ENCODE measurements around the gene KLHDC3.
A peak's percentile ranks its signal among the peaks of the same experiment; 100 is the strongest.

KLHDC3 gene

DNA sequence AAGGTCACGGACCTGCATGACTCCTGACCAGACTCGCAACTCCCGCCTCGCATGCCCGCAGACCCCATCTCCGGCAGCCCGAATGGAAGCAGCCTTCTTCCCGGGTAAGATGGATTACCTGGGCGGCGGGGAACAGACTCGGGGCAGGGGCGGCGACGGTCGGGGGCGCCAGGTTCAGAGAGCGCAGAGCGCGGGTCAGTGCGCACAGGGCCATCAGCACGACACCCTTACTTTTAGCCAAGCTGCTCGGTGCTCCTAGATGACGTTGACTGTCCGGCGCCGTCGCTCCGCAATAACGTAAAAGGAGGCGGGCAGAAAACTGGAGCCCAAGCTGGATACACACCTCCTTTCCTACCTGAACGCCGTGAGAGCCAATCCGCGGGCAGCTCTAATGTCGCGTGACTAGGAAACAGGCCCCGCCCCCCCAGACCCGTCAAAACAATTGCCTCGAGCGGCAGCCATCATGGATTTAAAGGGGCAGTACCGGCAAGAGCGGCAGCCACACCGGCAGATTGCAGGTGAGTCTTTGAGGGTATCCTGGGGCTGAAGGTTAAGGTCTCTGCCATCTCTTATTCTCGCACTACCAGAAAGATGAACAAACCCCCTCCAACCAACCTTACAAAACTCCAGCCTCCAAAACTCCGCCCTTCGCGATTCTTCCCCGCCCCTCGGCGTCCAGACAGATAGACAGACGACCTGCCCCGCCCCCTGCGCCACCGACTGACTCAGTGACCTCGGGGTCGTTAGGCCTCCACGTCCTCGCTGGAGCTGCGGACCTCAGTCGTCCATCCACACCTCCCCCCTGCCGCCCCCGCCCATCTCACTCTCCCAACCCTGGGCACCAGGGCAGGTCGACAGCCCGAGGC is 45.4 kb downstream of the KLHDC3 start, which contains the start of the genes KLC4 and MRPL2:
Gene KLC4, plus strand, starts transcription at position 464 of the 866 bp plus-strand sequence. CDS start 1,705 bp downstream, outside the sequence.
Gene MRPL2, minus strand, starts transcription at position 267 of the 866 bp plus-strand sequence. Its CDS starts 53 bp downstream, at position 214.
- no peak for TF ChIP-seq ZFX (IDR thresholded peaks at IDR 0.05; ENCODE audit: borderline replicate concordance)
- peak within 1 kb of the TSS; percentile 67 for H3K27ac ChIP-seq

DNA sequence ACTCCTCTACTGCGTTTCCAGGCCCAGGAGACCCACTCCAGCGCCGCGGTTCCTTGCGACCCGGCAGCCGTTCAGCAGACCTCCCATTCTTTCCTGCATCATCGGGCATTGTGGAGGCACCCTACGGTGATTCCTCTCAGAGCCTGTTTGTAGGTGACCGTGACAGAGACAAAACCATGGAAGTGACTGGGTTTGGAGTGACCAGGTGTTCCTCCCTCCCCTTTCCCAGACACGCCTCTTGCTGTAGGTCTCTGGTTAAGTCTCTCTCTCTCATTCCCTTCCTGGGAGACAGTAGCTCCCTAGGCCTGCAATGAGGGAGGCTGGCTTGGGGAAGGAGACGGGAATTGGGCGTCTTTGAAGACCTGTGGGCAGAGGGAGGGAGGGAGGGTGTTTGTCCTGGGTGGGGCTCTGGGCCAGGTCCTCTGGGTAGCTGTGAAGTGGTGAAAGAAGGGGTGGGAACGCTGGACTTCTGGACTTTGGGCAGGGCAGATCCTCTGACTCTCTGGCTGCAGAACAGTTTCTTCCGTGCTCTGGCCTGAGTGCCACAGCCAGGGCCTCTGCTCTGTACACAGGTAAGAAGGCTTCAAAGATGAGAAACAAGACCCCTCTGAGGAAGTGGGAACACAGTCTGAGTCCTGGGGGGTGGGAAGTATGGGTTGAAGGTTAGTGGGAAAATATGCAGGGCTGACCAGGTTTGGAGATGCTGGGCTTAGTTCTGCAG is 46.1 kb downstream of the KLHDC3 start:
- TF ChIP-seq, protein P1, sequence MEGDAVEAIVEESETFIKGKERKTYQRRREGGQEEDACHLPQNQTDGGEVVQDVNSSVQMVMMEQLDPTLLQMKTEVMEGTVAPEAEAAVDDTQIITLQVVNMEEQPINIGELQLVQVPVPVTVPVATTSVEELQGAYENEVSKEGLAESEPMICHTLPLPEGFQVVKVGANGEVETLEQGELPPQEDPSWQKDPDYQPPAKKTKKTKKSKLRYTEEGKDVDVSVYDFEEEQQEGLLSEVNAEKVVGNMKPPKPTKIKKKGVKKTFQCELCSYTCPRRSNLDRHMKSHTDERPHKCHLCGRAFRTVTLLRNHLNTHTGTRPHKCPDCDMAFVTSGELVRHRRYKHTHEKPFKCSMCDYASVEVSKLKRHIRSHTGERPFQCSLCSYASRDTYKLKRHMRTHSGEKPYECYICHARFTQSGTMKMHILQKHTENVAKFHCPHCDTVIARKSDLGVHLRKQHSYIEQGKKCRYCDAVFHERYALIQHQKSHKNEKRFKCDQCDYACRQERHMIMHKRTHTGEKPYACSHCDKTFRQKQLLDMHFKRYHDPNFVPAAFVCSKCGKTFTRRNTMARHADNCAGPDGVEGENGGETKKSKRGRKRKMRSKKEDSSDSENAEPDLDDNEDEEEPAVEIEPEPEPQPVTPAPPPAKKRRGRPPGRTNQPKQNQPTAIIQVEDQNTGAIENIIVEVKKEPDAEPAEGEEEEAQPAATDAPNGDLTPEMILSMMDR (IDR thresholded peaks at IDR 0.05), result no peak
- TF ChIP-seq ZFX (IDR thresholded peaks at IDR 0.05; ENCODE audit: borderline replicate concordance), result no peak
- H3K27ac ChIP-seq, result peak overlapping the region; percentile 67

DNA sequence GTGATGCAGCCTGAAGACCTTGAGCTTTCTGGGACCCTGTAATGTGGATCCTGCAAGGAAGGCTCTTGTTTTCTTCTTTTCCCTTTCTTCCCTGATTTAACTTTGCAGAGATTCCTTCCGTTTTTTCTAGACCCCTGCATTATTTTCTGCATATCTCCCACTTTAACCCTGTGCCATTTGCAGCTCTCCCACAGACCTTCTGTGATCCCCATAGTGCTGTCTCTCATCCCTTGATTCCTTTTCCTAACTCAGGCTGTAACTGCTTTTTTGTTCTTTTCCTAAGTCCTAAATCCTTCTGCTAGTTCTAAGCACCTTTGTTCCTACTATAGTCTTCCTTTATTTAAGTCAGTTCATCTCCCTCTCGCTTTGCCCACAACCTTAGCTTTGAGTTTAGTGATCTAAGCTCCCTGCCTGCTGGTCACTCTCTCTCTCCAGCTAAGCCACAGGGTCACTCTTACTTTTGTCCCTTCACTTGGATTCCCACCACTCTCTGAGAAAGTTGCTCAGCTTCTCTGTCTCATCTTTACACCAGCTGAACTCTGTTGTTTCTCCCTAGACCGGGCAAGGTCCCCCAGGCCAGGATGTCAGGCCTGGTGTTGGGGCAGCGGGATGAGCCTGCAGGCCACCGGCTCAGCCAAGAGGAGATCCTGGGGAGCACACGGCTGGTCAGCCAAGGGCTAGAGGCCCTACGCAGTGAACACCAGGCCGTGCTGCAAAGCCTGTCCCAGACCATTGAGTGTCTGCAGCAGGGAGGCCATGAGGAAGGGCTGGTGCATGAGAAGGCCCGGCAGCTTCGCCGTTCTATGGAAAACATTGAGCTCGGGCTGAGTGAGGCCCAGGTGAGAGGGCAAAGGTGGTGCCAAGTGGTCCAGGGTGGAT is 46.9 kb downstream of the KLHDC3 start:
- H3K27ac ChIP-seq, result peak overlapping the region; percentile 67
- no peak for TF ChIP-seq ZFX (IDR thresholded peaks at IDR 0.05; ENCODE audit: borderline replicate concordance)
- TF ChIP-seq, protein P1 (IDR thresholded peaks at IDR 0.05), result no peak

DNA sequence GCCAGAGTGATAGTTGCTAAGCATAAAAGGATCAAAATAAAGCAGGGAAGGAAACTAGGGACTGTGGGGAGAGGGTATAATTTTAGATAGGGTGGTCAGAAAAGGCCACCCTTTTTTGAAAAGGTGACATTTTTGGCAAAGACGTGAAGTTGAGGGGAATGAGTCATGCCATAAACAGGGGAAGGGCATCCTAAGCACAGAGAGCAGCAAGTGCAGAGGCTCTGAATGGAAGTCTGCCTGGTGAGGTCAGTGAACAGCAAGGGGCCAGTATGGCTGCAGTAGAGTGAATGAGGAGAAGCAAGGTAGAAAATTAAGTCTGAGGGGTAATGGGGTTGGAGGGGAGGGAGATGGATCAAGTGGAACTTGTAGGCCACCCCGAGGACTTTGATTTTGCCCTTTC is 47.8 kb downstream of the KLHDC3 start:
- TF ChIP-seq, protein P1 (IDR thresholded peaks at IDR 0.05), result no peak
- TF ChIP-seq ZFX (IDR thresholded peaks at IDR 0.05; ENCODE audit: borderline replicate concordance), result no peak
- H3K27ac ChIP-seq, result no peak overlapping the region

DNA sequence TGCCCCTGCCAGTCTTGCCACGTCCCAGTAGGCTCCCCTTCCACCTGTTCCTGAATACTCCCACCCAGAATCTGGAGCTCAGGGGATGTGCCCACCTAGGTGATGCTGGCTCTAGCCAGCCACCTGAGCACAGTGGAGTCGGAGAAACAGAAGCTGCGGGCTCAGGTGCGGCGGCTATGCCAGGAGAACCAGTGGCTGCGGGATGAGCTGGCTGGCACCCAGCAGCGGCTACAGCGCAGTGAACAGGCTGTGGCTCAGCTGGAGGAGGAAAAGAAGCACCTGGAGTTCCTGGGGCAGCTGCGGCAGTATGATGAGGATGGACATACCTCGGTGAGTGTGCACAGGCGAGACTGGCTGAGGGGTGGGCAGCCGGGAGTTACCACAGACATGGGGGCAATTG is 48.8 kb downstream of the KLHDC3 start:
- TF ChIP-seq ZFX (IDR thresholded peaks at IDR 0.05; ENCODE audit: borderline replicate concordance), result no peak
- TF ChIP-seq, protein P1 (IDR thresholded peaks at IDR 0.05), result no peak
- no peak overlapping the region for H3K27ac ChIP-seq

DNA sequence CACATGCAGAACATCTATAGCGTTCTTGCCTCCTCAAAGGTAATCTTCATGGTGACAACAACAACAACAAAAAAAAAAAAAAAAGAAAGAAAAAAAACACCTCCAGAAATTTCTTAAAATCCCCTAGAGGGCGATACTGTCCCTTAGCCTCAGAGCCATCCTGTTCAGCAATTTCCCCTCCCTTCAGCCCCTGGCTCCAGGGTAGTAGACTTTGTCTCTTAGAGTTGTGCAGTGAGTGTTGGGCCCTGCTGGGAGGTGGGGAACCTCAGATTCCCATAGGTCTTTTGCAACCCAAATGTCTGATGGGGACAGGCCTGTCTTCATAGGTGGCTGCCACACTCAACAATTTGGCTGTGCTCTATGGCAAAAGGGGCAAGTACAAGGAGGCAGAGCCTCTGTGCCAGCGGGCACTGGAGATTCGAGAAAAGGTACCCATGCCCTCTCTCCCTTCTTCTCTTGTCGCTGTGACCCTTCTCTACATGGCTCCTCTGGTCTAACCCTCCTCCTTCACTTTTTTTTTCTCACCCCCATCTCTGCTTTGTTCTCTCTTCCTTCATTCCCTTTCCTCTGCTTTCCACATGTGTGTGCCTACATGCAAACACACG is 56.1 kb downstream of the KLHDC3 start:
- TF ChIP-seq, protein P1 (IDR thresholded peaks at IDR 0.05), result peak; percentile 86
- no peak for TF ChIP-seq ZFX (IDR thresholded peaks at IDR 0.05; ENCODE audit: borderline replicate concordance)
- H3K27ac ChIP-seq, result no peak overlapping the region
